Left hindlimb (tissue), 1 donor: ENCODE data around the gene NTNG1.

ENCODE experiments used
- DNase-seq: peaks from one replicate; pipeline ENCODE4 v3.0.0-alpha.2; 2018

Gene NTNG1

DNA sequence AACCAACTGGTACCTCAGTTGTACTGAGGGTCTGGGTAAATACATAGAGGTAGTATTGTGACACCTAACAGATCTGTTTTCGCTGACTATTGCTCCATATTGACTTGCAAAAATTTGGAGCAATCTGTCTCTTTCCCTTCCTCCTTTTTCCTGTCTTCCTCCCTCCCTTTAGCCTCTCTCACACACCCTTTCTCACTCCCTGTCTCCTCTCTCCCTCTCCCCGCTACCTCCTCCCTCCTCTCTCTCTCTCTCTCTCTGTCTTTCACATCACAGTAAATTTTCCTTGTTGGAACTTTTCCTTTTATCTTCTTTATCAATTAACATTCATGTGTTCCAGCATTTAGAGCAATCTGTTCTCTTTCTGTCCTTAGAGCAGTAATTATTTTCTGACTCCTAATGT, 278.2 kb downstream of the NTNG1 start:
- DNase-seq, result no peak

DNA sequence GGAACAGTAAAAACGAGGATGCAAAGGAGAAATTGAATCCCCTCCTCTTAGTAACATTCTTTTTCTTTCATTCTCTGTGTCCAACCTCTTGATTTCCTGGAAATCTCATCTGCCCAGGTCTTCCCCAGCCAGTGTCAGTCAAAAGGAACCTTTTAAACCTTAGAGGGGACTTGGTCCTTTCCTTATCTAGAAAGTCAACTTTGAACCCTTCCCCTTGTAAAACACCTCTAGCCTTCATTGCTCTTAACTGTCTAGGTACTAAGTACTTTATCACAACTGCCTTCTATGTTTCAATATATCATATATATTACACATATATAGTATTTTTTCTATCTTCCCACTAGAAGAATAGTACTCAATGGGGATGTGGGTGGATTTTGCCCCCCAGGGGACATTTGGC, 282.1 kb downstream of the NTNG1 start:
- no peak for DNase-seq

DNA sequence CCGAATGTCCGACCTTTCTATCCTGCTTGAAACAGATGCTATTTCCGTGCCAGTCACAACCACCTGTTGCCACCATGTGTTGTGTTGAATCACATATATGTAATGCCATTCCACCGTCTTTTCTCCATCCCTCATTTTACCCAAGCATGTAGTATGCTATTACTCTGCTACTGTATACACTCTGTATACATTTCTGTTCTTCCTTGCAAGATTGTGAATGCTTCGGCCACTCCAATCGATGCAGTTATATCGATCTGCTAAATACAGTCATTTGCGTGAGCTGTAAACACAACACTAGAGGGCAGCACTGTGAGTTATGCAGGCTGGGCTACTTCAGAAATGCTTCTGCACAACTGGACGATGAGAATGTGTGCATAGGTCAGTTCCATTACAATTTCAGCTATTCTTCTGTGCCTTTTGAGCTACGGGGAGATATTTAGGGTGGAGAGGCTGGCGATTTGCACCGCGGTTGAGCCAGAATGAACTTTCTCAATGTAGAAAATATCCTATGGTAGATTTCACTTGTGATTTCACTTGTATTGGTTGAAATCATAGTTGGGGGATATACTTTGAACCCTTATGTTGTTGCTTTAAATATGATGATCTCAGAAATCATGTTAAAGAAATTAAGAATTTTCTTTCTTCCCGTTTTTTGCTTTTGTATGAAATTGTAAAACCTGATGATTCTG, 289.8 kb downstream of the NTNG1 start:
- no peak for DNase-seq

DNA sequence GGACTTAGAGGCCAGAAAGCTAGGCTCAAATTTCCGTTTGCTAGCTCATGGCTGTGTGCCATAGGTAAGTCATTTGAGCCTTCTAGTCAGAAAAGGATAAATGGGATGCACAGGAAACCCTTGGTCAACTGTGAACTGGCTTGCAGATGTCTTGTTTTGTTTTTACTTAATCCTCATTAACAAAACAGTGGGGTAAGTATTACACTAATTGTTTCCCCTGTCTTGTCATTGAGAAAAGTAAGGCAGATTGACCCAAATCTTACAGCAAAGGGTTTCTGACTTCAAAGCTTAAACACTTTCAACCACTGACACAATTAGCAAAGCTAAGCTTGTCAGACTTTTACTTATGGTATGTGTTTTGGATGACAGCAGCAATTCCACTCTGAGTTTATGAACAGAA, 291.3 kb downstream of the NTNG1 start:
- no peak for DNase-seq

DNA sequence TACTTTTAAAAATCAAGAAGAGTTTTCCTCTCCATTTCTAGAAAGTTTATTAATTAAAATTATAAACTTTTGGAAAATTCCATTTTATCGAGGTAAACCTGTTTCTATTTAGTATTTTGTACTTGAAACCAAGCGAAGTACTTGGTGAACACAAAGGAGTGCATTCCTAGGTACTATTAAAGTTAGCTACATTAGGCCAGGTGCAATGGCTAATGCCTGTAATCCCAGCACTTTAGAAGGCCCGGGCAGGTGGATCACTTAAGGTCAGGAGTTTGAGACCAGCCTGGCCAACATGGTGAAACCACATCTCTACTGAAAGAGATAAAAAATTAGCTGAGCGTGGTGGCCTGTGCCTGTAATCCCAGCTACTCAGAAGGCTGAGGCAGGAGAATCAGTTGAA, 292.2 kb downstream of the NTNG1 start:
- no peak for DNase-seq

DNA sequence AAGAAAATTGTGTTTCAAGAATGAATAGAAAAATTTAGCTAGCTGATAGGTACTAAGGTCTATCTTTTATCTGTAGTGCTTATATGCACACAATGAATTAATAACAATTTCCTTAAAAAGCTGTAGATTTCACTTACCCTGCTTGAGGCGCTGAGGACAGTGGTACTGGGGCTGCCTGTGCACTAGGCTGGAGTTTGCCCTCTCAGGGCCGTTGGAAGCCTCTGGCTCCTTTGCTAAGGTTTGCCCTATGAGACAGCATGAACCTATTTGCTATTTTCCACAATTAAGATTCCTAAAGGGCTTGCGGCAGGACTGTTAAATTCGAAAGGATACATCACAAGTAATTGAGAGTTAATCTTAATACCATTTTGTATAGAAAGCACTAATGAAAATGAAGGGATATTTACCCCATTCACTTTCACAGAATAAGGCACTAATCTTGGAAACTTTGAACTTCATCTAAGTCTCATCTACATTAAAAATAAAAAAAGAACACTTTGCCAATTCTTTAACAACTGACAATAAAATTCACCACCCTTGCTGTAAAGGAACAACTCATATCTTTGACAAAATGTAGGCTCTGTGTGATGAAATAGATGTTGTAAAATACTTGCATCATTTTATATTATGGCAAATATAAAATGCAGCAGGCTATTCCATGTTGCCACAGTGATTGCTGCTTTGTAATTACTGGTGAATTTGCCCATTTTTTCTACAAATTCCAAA, 293.0 kb downstream of the NTNG1 start:
- DNase-seq, result no peak

DNA sequence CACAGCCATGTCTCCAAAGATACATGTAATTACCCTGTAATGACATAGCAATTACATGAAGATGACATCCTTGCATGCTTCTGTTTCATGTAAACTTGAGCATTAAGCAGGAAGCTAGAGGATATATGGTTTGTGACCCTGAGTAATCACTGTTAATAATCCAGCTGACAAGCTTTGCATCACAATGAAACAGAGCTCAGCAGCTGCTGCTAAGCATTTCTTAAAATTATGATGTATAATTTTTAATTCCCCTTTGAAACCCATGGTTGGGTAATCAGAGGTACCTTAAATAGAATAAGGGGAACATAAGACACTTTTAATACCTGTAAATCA, 293.5 kb downstream of the NTNG1 start:
- no peak for DNase-seq

DNA sequence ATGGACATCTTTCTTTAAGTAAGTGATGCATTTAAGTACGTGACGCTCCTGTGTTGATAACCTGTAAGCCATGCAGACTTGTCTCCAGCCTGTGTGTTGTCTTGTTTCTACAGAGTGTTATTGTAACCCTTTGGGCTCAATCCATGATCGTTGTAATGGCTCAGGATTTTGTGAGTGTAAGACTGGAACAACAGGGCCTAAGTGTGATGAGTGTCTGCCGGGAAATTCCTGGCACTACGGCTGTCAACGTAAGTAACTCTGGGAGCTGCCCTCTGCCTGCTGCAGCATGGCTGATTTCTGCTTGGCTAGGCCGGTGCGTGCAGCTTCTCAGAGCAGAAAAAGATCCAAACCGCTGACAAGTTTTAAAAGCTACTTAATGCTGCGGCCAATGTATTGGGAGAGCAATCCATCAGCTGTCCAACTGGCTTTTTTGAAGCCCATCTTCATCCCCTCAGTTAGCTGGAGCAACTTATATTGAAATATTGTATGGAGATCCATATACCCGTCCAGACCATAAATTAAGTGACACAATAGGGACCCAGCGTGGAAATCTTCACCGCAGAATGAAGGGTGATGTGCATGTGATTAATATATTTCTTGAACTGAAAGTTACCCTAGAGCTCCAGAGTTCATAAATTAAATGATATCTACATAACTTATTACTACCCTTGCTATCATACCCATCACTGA, 295.9 kb downstream of the NTNG1 start:
- no peak for DNase-seq

DNA sequence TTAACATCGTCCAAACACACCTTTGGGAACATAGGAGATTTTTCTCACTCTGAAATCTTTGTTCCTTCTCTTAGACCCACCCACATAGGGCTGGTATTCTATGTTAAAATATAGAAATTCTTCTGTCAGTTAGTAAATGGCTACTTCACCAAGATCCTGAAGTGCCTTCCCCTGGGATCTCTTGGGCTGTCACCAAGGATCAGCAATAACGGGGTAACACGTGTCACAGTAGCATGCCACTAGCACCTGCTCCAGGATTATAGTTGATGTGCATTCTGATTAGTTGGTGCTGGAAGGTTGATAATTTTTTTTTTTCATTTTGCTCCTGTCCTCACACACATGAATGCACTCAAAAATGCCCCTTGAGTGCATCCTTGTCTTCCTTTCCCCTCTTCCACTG, 298.7 kb downstream of the NTNG1 start:
- DNase-seq, result no peak

DNA sequence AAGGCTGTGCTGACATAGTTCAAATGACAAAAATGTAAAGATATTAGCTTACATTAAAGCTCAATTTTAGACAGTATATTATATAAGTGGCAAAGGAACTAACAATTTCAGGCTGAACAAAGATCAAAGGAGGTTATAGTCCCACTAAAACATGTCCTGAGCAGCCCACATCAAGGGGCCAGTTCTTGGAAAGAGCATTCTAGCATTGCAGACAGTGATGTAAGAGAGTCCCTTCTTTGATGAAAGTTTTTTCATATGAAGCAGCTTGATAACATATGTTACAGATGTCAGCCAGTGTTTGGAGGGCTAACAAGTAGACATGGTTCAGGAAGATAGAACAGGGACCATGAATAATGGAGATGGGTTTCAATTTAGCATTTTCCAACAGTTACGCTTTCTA, 301.7 kb downstream of the NTNG1 start:
- DNase-seq, result no peak

DNA sequence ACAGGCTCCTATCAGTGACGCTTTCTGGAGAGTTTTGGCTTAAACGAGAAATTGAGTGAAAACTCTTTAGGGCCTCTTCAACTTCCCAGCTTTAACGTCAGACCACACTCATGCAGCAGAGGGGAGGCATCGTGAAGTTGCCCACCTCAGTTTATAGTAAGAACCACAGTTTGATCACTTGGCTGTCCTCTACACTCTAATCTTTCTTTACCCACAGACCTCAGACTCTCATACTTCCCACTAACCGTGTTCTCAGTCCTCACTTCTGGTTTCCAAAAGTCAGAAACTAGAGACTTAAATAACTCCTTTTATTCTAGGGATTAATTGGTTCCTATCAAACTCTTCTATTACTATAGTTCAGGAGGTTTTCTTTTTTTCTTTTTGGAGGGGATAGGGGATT, 302.2 kb downstream of the NTNG1 start:
- DNase-seq, result no peak

DNA sequence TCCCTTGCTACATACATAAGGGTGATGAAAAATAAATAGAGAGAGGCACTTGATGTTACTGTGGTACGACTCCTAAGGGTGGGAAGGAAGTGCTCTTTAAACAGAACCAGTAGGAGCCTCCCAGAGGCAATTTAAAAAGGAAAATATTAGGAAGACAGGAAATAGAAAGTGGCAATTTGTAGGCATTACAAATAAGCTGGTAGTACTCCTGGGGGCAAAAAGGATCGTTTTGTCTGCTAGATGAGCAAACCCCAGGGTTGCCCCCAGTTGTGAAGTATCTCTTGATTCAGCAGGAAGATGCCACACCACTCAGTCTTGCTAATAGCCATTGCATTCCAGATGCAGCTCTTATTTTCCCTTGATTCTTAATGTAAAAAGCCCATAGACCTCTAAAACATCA, 303.0 kb downstream of the NTNG1 start:
- DNase-seq, result no peak

DNA sequence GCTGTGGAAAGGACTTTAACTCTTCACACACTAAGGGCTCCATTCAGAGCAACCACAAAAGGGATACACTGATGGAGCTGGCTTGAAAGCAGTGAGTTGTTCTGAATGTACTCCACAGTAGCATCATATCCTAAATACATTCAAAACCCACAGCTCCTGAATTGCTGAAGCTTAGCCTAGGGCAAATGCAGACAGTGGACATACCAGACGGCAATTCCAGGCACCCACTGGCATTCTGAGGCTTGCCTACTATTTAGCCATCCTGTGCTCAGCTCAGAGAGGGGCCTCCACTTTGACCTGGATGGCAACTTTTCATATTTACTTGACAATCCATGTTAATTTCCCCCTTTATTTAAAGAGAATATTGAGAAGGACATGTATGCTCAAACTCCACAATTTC, 303.5 kb downstream of the NTNG1 start:
- DNase-seq, result no peak

DNA sequence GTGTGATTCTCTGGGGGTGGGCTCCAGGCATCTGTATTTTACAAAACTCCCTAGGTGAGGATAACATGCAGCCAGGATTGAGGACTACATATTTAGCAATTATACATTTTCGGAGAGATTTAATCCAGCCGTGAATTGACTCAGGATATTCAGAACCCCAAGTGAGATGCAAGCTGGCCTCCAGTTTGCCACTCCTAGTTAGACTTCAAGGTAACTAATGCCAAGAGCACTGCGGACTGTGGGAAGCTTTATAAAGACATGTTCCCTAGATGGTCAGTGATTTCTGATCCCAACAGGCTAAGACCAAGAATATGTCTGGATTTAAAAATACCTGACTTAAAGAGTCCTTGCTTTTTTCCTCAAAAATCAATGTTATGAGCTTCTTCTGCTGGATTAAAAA, 308.5 kb downstream of the NTNG1 start:
- DNase-seq, result no peak

DNA sequence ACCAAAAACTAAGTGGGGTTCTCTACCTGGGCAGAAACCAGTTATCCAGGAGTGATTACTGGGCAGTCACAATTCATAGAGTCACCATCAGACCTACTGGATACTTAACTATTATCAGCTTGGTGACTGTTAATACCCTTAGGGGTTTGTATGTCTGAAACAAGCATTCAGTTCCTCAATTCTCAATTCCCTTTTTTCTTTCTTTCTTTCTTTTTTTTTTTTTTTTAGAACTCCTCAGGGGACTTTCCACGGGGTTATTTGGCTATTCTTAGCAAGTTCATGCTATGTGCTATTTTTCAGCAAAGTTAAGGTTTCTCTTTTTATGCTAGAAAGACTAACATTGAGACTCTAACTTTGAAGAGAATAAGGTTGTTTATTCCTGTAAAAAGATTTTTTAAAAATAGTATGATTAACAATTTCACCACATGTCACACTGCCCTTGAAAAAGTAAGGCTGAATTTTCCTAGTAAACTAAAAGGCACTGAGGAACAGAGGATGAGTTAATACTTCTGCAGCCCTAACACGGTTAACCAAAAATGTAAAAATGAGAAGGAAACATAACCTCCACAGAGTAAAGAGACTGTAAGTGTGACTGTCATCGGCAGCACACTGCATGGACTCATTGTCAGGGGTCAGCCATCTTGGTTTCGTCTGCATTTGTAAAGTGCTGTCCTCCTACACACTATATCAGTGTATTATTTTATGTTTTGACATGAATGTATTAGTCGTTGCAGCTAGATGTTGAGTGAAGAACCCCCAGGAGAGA, 310.2 kb downstream of the NTNG1 start:
- DNase-seq, result no peak

DNA sequence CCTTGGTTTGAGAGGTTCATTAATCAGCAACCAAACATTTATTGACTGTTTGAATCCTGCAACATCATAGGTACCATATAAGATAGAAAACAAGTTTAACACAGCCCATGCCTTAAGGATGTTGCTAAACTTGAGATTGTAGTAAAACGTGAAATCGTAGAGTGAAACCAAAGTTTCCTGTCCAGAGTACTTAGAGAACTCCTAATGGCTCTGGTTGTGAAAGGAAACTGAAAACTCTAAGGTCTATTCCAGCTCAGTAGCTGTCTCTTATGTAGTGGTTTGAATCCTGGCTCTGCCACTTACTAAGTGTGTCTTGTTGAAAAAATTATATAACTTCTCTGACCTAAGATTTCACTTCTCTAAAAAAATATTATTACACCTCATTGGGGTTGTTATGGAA, 310.9 kb downstream of the NTNG1 start:
- no peak for DNase-seq

DNA sequence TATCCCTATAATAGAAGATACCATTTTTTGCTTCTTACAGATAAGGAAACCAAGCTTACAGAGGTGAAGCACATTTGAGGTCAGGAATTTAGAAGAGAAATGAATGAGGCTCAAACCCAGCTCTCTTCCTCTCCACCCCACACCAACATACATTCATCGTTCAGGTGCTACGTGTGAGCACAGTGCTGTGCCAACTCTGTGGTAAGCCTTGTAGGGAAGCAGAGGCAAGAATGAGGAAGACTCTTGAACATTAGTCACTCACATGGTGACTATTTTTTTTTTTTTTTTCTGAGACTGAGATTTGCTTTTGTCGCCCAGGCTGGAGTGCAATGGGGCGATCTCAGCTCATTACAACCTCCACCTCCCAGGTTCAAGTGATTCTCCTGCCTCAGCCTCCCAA, 314.0 kb downstream of the NTNG1 start:
- DNase-seq, result no peak

DNA sequence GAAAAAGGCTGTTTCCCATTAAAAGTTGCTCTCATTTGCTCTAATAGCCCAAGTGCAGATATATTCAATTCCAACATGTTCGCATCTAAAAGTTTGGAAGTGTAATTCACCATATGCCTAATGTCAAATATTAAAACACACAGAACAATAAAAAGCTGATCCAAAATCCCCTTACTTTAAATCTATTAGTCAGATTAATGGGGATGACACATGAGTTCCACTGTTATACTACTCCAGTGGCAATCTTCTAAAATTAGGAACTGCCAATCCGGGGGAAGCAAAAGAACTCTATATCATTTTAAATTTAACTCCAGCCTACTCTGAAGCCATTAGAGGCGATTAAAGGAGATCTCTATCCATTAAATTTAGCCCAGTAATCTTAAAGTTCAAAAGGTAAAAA, 317.1 kb downstream of the NTNG1 start:
- no peak for DNase-seq

DNA sequence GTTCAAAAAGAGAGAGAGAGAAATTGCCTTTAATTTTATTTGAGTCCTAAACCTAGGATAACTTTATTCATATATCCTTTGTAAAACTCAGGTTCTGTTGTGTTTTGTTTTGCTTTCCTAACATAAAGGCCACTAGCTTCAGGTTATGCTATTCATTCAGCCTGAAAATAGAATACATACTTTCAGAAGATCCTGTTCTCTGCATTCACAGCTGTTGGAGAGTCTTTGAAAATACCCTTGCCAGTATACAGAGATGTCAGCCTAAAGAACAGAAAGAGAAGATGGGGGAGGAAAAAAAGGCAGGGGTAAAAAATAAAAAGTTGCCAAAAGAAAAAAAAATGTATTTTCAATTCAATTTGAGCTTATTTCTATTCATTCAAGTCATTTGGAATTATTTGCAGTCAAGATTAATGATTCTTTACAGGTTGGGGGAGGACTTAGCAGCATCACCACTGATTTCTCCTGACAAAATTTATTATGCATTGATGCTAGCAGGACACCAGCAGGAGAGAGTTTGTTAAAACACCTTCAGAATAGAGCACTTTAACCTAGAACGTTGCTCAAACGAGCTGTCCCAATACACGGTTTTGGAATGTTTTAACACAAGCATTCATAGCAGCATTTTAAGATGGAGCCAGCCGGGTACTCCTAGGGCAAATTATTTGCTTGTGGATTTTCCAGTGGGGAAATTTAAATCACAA, 318.5 kb downstream of the NTNG1 start:
- DNase-seq, result no peak

DNA sequence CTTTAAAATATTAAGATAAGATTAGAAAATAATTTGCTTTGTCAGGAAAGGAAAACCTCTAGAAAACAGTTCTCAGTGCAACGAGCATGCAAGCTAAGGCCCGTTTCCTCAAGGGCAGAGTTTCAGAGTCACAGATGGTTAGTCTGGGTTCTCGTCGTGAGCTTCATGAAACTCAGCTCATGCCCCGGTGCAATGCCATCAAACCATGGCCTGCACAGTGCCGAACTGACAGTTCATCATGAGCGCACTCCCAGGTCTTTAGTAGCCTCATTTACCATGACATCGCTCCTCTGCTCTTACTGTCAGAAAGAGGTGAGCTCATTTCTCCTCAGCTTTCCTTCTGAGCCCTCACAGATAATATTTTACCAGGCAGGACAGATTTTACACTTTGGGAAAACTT, 319.2 kb downstream of the NTNG1 start:
- no peak for DNase-seq

DNA sequence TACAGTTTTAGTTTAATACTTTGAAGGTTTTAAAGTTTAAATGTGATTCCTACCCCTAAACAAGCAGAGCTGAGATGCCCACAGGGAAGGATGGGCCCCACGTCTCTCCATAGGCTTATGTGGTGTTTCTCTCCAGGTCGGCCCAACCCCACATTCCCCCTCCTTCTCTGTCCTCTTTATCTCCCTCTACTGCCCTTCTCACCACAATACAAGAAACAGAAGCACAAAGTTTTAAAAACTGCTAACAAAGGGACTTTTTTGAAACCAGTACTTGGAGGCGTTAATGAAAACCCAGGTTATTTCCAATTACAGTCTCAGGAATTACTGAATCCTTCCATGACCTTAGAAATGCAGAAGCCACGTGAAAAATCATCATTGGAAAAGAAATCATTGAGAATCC, 324.0 kb downstream of the NTNG1 start:
- DNase-seq, result no peak

DNA sequence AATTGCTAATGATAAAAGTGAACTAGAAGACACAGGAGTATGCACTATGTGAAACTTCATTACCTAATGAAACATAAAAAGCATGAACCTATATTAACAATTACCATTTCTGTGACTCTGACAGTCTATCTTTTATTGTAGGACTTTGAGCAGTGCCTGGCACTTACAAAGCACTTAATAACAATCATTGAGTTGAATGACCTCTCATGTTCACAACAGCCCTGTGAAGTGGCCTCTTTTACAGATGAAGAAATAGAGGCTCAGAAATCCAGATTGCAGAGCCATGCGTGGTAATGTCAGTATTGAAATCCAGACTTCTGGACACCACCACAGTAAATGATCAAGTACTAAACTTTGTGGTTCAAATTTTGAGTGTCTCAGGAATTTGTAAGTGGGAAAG, 326.4 kb downstream of the NTNG1 start:
- no peak for DNase-seq

DNA sequence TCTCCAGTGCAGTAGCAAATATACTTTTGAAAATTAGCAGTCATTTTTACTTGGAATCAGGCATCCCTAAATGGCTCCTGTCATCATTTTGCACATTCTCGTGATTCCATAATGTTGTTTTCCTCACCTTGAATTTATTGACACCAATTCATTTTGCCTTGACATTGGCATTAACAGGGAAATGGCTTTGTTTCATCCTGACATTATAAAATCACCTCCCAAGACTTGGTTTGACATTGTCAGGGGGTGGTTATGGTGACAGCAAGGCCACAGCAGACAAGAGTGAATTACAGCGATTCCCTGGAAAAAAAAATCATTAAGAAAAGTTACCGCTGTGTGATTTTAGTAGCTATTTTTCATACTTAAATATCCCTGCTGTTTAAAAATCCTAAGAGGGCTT, 327.0 kb downstream of the NTNG1 start:
- DNase-seq, result no peak
